CD4-positive, alpha-beta T cell treated with Interleukin-17A for 4 hours (primary cell): ENCODE results near the gene GRB2.
A peak's percentile ranks its signal among the peaks of the same experiment; 100 is the strongest.
"Not testable (repeated sequence)": the region's sequence is repeated elsewhere in the genome, so short reads cannot be mapped to it uniquely, and the experiment has no call there.

Experiments used
- DNase-seq: peaks from one replicate; pipeline ENCODE4 v3.0.0-alpha.2; 2020; ENCODE audit warnings: mixed read lengths

Gene GRB2

GRCh38 chr17:75315541-75316243 lies 89.8 kb downstream of the GRB2 start:
- no peak for DNase-seq

GRCh38 chr17:75313941-75314551 lies 91.4 kb downstream of the GRB2 start:
- no peak for DNase-seq

- DNase-seq: no peak
Measured at GRCh38 chr17:75308732-75309629, 96.5 kb downstream of the GRB2 start.

- DNase-seq: no peak
Measured at GRCh38 chr17:75307957-75308731, 97.3 kb downstream of the GRB2 start.

- DNase-seq: no peak
Measured at GRCh38 chr17:75301502-75302206, 103.8 kb downstream of the GRB2 start.

- DNase-seq: no peak
Measured at GRCh38 chr17:75301049-75301448, 104.4 kb downstream of the GRB2 start.

GRCh38 chr17:75300280-75300679 lies 105.2 kb downstream of the GRB2 start:
- no peak for DNase-seq

GRCh38 chr17:75295201-75296158 lies 110.0 kb downstream of the GRB2 start:
- DNase-seq: no peak

GRCh38 chr17:75292810-75293448 lies 112.5 kb downstream of the GRB2 start:
- not testable (repeated sequence) for DNase-seq

GRCh38 chr17:75289832-75290337 lies 115.6 kb downstream of the GRB2 start:
- DNase-seq: peak; percentile 77

GRCh38 chr17:75289115-75289831 lies 116.2 kb downstream of the GRB2 start, which contains the start of gene SLC25A19:
TSS of gene SLC25A19 (minus strand) at chr17:75289433. CDS start at chr17:75286764, 2,669 bp downstream.
- peak; percentile 95 for DNase-seq

GRCh38 chr17:75288770-75289114 lies 116.7 kb downstream of the GRB2 start:
- DNase-seq: no peak

- no peak for DNase-seq
Measured at GRCh38 chr17:75288359-75288758, 117.1 kb downstream of the GRB2 start.

- DNase-seq: no peak
Measured at GRCh38 chr17:75287221-75287620, 118.3 kb downstream of the GRB2 start.

GRCh38 chr17:75285123-75285522 lies 120.4 kb downstream of the GRB2 start:
- DNase-seq: no peak

GRCh38 chr17:75280189-75280588 lies 125.3 kb downstream of the GRB2 start:
- DNase-seq: not testable (repeated sequence)

GRCh38 chr17:75277664-75278071 lies 127.8 kb downstream of the GRB2 start:
- no peak for DNase-seq

- no peak for DNase-seq
Measured at GRCh38 chr17:75273977-75274708, 131.3 kb downstream of the GRB2 start.

- DNase-seq: no peak
Measured at GRCh38 chr17:75272848-75273184, 132.7 kb downstream of the GRB2 start.
